Hepatocyte (in vitro differentiated cells): ENCODE data around the gene PADI4. TPM values are rescaled to one million over a fixed set of nuclear protein-coding genes. Genes with fewer than 3 reads are reported as not detected.

Experiments used
- DNase-seq: peaks from one replicate; pipeline ENCODE4 v3.0.0-alpha.2; 2016; ENCODE audit warnings: low spot score
- H2AFZ ChIP-seq: fragments of 200-600 bp; sonication (generic); 2 replicates; pipeline ENCODE4 v1.6.0; 2016; ENCODE audit warnings: antibody characterized with exemption, mild to moderate bottlenecking
- H3K27ac ChIP-seq: fragments of 200-600 bp; sonication (generic); 2 replicates; pipeline ENCODE4 v1.5.1; 2016; ENCODE audit warnings: mild to moderate bottlenecking
- H3K27me3 ChIP-seq: fragments of 200-600 bp; sonication (generic); 2 replicates; pipeline ENCODE4 v1.6.1; 2016
- H3K36me3 ChIP-seq: fragments of 200-600 bp; sonication (generic); replicated peaks from 2 replicates; pipeline ENCODE4 v1.5.1; 2016; ENCODE audit warnings: low read depth; ENCODE audit not compliant: insufficient read depth
- H3K4me1 ChIP-seq: fragments of 200-600 bp; sonication (generic); 2 replicates; pipeline ENCODE4 v1.5.1; 2016; ENCODE audit warnings: mild to moderate bottlenecking, moderate library complexity; ENCODE audit not compliant: insufficient read depth
- H3K4me2 ChIP-seq: fragments of 200-600 bp; sonication (generic); 2 replicates; pipeline ENCODE4 v1.6.0; 2016
- H3K4me3 ChIP-seq: fragments of 200-600 bp; sonication (generic); 2 replicates; pipeline ENCODE4 v1.5.1; 2016; ENCODE audit warnings: mild to moderate bottlenecking
- H3K79me2 ChIP-seq: fragments of 200-600 bp; sonication (generic); 2 replicates; pipeline ENCODE4 v1.6.0; 2017; ENCODE audit warnings: mild to moderate bottlenecking
- H3K9me2 ChIP-seq: fragments of 200-600 bp; sonication (generic); replicated peaks from 2 replicates; pipeline ENCODE4 v1.6.0; 2017; ENCODE audit warnings: mild to moderate bottlenecking; ENCODE audit not compliant: insufficient read depth
- H3K9me3 ChIP-seq: fragments of 200-600 bp; sonication (generic); 2 replicates; pipeline ENCODE4 v1.5.1; 2016; ENCODE audit warnings: low read depth, mild to moderate bottlenecking
- H4K20me1 ChIP-seq: fragments of 200-600 bp; sonication (generic); 2 replicates; pipeline ENCODE4 v1.6.0; 2016; ENCODE audit warnings: mild to moderate bottlenecking; ENCODE audit not compliant: insufficient read depth, poor library complexity, severe bottlenecking
- EZH2 ChIP-seq: fragments of 200-600 bp; sonication (generic); IDR thresholded peaks from 2 replicates; pipeline ENCODE4 v1.6.1; 2016; ENCODE audit warnings: antibody characterized with exemption, mild to moderate bottlenecking, borderline replicate concordance
- EZH2phosphoT487 ChIP-seq: fragments of 200-600 bp; sonication (generic); IDR thresholded peaks from one replicate; pipeline ENCODE4 v1.6.1; 2018; ENCODE audit warnings: antibody characterized with exemption, mild to moderate bottlenecking, low read depth, moderate library complexity; ENCODE audit not compliant: unreplicated experiment, severe bottlenecking
- WGBS: methylation state at CpG from one replicate; pipeline ENCODE4 v1.1.6; 2016; ENCODE audit warnings: low lambda C conversion rate; ENCODE audit errors: missing lambda C conversion rate; 5-methylcytosine and 5-hydroxymethylcytosine counted together
- polyA plus RNA-seq: library from polyadenylated mRNA; unstranded; fragments of >200 nt; fragmentation: Nextera tagmentation; extraction: Ambion mirVana; gene quantifications from 2 replicates; pipeline ENCODE4 v1.2.1, GENCODE V29; 2016
- total RNA-seq: library from RNA; depleted of rRNA; stranded (reverse); fragments of >200 nt; gene quantifications from 2 replicates; pipeline ENCODE4 v1.2.3, GENCODE V29; 2014
- TF ChIP-seq, protein P1 (sequence below): fragments of 200-600 bp; sonication (generic); IDR thresholded peaks from 2 replicates; pipeline ENCODE4 v1.5.1; 2016; ENCODE audit warnings: antibody characterized with exemption, mild to moderate bottlenecking; ENCODE audit not compliant: poor library complexity

The PADI4 gene
- total and polyA plus RNA-seq, 2 experiments from 2014 or later = not detected

- no peaks in the 10 kb centered on the region for H3K4me1 ChIP-seq
- H3K79me2 ChIP-seq = no peaks in the 10 kb centered on the region
- H2AFZ ChIP-seq = no peak overlapping the region
- no peak overlapping the region for H3K4me3 ChIP-seq
- no peaks in the 10 kb centered on the region for H4K20me1 ChIP-seq
- no peaks in the 10 kb centered on the region for H3K9me3 ChIP-seq
- H3K9me2 ChIP-seq = no peaks in the 10 kb centered on the region
- no peak for DNase-seq
- no peaks in the 10 kb centered on the region for H3K36me3 ChIP-seq
- H3K27me3 ChIP-seq = no peaks in the 10 kb centered on the region
- 81% methylated on average over 8 of the region's 8 CpGs for WGBS
- H3K27ac ChIP-seq = no peak overlapping the region
- TF ChIP-seq EZH2phosphoT487 = no peak
- TF ChIP-seq, protein P1, sequence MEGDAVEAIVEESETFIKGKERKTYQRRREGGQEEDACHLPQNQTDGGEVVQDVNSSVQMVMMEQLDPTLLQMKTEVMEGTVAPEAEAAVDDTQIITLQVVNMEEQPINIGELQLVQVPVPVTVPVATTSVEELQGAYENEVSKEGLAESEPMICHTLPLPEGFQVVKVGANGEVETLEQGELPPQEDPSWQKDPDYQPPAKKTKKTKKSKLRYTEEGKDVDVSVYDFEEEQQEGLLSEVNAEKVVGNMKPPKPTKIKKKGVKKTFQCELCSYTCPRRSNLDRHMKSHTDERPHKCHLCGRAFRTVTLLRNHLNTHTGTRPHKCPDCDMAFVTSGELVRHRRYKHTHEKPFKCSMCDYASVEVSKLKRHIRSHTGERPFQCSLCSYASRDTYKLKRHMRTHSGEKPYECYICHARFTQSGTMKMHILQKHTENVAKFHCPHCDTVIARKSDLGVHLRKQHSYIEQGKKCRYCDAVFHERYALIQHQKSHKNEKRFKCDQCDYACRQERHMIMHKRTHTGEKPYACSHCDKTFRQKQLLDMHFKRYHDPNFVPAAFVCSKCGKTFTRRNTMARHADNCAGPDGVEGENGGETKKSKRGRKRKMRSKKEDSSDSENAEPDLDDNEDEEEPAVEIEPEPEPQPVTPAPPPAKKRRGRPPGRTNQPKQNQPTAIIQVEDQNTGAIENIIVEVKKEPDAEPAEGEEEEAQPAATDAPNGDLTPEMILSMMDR = no peak
- TF ChIP-seq EZH2 = no peak
- H3K4me2 ChIP-seq = no peak overlapping the region
Measured at GRCh38 chr1:17393230-17393629, 85.2 kb downstream of the PADI4 start.

- H2AFZ ChIP-seq = no peak overlapping the region
- no peaks in the 10 kb centered on the region for H4K20me1 ChIP-seq
- H3K4me1 ChIP-seq = no peaks in the 10 kb centered on the region
- no peak overlapping the region for H3K27ac ChIP-seq
- no peaks in the 10 kb centered on the region for H3K36me3 ChIP-seq
- 94% methylated on average over 6 of the region's 7 CpGs for WGBS
- TF ChIP-seq, protein P1 = no peak
- no peak for TF ChIP-seq EZH2phosphoT487
- TF ChIP-seq EZH2 = no peak
- no peaks in the 10 kb centered on the region for H3K79me2 ChIP-seq
- no peaks in the 10 kb centered on the region for H3K9me2 ChIP-seq
- H3K4me2 ChIP-seq = no peak overlapping the region
- H3K4me3 ChIP-seq = no peak overlapping the region
- no peaks in the 10 kb centered on the region for H3K27me3 ChIP-seq
- H3K9me3 ChIP-seq = no peaks in the 10 kb centered on the region
- DNase-seq = no peak
Measured at GRCh38 chr1:17397910-17398695, 90.1 kb downstream of the PADI4 start.

- no peak overlapping the region for H3K4me2 ChIP-seq
- H3K36me3 ChIP-seq = no peaks in the 10 kb centered on the region
- no peaks in the 10 kb centered on the region for H3K9me2 ChIP-seq
- H2AFZ ChIP-seq = no peak overlapping the region
- H3K79me2 ChIP-seq = no peaks in the 10 kb centered on the region
- H3K27ac ChIP-seq = no peak overlapping the region
- 86% methylated on average over 11 of the region's 11 CpGs for WGBS
- TF ChIP-seq EZH2 = no peak
- TF ChIP-seq, protein P1 = no peak
- TF ChIP-seq EZH2phosphoT487 = no peak
- no peaks in the 10 kb centered on the region for H3K9me3 ChIP-seq
- no peak overlapping the region for H3K4me3 ChIP-seq
- H3K27me3 ChIP-seq = no peaks in the 10 kb centered on the region
- DNase-seq = no peak
- H4K20me1 ChIP-seq = no peaks in the 10 kb centered on the region
- no peaks in the 10 kb centered on the region for H3K4me1 ChIP-seq
Measured at GRCh38 chr1:17400725-17401341, 92.8 kb downstream of the PADI4 start.
